Gastroesophageal sphincter (tissue), 3 donors: Measurements from ENCODE around the gene FGR.
"Not testable (repeated sequence)": the region's sequence is repeated elsewhere in the genome, so short reads cannot be mapped to it uniquely, and the experiment has no call there.

Experiments
- CTCF ChIP-seq, 4 experiments: fragments of 200-600 bp in 2 of 4; fragments of 450-650 bp in 2 of 4; sonication (generic) in 1 of 4; IDR thresholded peaks; one replicate each; pipeline ENCODE4 v1.5.1; 2017 to 2019; ENCODE audit warnings: antibody characterized with exemption in 4 of 4, mild to moderate bottlenecking in 2 of 4, moderate library complexity in 2 of 4
- POLR2A ChIP-seq, 2 donors: fragments of 450-650 bp; IDR thresholded peaks; one replicate each; pipeline ENCODE4 v1.6.1; 2017; ENCODE audit warnings: antibody characterized with exemption in 2 of 2, mild to moderate bottlenecking in 2 of 2, moderate library complexity in 1 of 2
- POLR2AphosphoS5 ChIP-seq: sonication (generic); formaldehyde crosslinking; IDR thresholded peaks from one replicate; pipeline ENCODE4 v1.6.1; 2017; ENCODE audit warnings: antibody characterized with exemption

DNA sequence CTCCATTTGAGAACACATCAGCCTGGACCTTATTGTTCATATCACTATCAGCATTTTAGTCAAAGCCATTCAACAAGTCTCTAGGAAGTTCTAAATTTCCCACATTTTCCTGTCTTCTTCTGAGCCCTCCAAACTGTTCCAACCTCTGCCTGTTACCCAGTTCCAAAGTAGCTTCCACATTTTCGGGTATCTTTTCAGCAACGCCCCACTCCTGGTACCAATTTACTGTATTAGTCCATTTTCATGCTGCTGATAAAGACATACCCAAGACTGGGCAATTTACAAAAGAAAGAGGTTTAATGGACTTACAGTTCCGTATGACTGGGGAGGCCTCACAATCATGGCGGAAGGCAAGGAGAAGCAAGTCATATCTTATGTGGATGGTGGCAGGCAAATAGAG, 46.6 kb upstream of the FGR start:
- TF ChIP-seq POLR2A (IDR thresholded peaks at IDR 0.05); CTCF (IDR thresholded peaks at IDR 0.05); POLR2AphosphoS5: not testable (repeated sequence)
